Nephron (organoid): ENCODE results near the gene MMP25.

ENCODE experiments used
- H3K27ac Mint-ChIP-seq, 3 experiments: 2 replicates each; pipeline ENCODE4 v1.8.0; 2020; ENCODE audit warnings: mixed read lengths in 3 of 3, mild to moderate bottlenecking in 2 of 3, moderate library complexity in 1 of 3
- H3K27me3 Mint-ChIP-seq: 2 replicates; pipeline ENCODE4 v1.8.0; 2021; ENCODE audit warnings: low read depth, mild to moderate bottlenecking, moderate library complexity, mixed read lengths
- H3K36me3 Mint-ChIP-seq: 2 replicates; pipeline ENCODE4 v1.8.0; 2020; ENCODE audit warnings: low read depth, mixed read lengths
- H3K4me1 Mint-ChIP-seq: 2 replicates; pipeline ENCODE4 v1.8.0; 2020; ENCODE audit warnings: mixed read lengths
- H3K4me3 Mint-ChIP-seq, 3 experiments: 2 replicates each; pipeline ENCODE4 v1.8.0; 2020; ENCODE audit warnings: mild to moderate bottlenecking in 3 of 3, mixed read lengths in 3 of 3, moderate library complexity in 2 of 3
- H3K9me3 Mint-ChIP-seq: 2 replicates; pipeline ENCODE4 v1.8.0; 2020; ENCODE audit warnings: mixed read lengths
- CTCF ChIP-seq, 3 experiments: fragments of 200-600 bp; sonication (generic); IDR thresholded peaks; one replicate each; pipeline ENCODE4 v1.5.0; 2021; ENCODE audit warnings: antibody characterized with exemption in 3 of 3; ENCODE audit not compliant: unreplicated experiment in 3 of 3

Gene MMP25

GRCh38 chr16:3091551-3091950, 45.2 kb downstream of the MMP25 start:
- H3K9me3 Mint-ChIP-seq = no peaks in the 10 kb centered on the region
- no peak overlapping the region for H3K27ac Mint-ChIP-seq
- peaks cover 19% of the 10 kb centered on the region for H3K4me1 Mint-ChIP-seq

GRCh38 chr16:3092501-3092941, 46.2 kb downstream of the MMP25 start:
- peak overlapping the region in 1 of 3 experiments; percentile 35 for H3K4me3 Mint-ChIP-seq
- H3K4me1 Mint-ChIP-seq = peaks cover 19% of the 10 kb centered on the region
- H3K9me3 Mint-ChIP-seq = no peaks in the 10 kb centered on the region
- H3K27ac Mint-ChIP-seq = no peak overlapping the region
- no peak for TF ChIP-seq CTCF (IDR thresholded peaks at IDR 0.05; ENCODE audit: unreplicated experiment in 3 of 3)
- H3K27me3 Mint-ChIP-seq = peaks cover 12% of the 10 kb centered on the region
- no peaks in the 10 kb centered on the region for H3K36me3 Mint-ChIP-seq

More at GRCh38 chr16:3091551-3091950, 45.2 kb downstream of the MMP25 start:
- no peak for TF ChIP-seq CTCF (IDR thresholded peaks at IDR 0.05; ENCODE audit: unreplicated experiment in 3 of 3)
- Mint-ChIP-seq H3K36me3 (no peaks in the 10 kb centered on the region), H3K4me3 (no peak overlapping the region), H3K27me3 (peaks cover 6% of the 10 kb centered on the region)

- no peak overlapping the region for H3K27ac Mint-ChIP-seq
- peaks cover 13% of the 10 kb centered on the region for H3K4me1 Mint-ChIP-seq
- H3K4me3 Mint-ChIP-seq = no peak overlapping the region
- no peak for TF ChIP-seq CTCF (IDR thresholded peaks at IDR 0.05; ENCODE audit: unreplicated experiment in 3 of 3)
- H3K27me3 Mint-ChIP-seq = peaks cover 30% of the 10 kb centered on the region
- no peaks in the 10 kb centered on the region for H3K36me3 Mint-ChIP-seq
- no peaks in the 10 kb centered on the region for H3K9me3 Mint-ChIP-seq
Observed at GRCh38 chr16:3094289-3095027, 48.1 kb downstream of the MMP25 start.

DNA sequence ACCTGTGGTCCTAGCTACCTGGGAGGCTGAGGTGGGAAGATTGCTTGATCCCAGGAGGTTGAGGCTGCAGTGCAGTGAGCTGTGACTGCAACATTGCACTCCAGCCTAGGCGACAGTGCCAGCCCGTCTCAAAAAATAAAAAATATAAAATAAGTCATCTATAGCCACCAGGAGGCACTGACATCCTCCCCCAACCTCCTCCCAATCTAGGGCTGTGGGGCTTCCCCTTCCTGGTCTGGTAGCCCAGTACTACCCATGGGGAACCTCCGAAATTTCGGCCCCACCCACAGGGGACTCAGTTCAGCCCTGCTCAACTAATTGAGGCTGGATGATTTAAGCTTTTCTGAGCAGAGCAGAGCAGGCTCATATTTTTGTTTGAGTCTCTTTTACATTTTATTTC, 49.5 kb downstream of the MMP25 start:
- Mint-ChIP-seq H3K27me3 (peaks cover 35% of the 10 kb centered on the region), H3K9me3 (no peaks in the 10 kb centered on the region), H3K4me1 (peaks cover 18% of the 10 kb centered on the region), H3K27ac (no peak overlapping the region), H3K4me3 (no peak overlapping the region), H3K36me3 (no peaks in the 10 kb centered on the region)
- peak in 1 of 3 experiments; percentile 12 for TF ChIP-seq CTCF (IDR thresholded peaks at IDR 0.05; ENCODE audit: unreplicated experiment in 3 of 3)

DNA sequence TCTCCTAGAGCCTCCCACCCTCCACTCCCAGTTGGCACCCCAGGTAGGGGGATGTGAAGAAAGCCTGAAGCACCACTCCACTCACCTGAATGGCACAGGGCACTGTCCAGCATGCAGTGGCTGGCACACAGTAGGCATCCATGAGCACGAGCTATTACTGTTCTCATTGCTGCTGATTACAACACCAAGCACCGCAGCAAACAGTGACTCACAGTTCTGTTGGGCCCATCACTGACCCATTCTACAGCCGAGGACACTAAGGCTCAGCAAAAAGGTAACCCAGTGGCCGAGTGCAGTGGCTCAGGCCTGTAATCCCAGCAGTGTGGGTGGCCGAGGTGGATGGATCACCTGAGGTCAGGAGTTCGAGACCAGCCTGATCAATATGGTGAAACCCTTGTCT, 50.0 kb downstream of the MMP25 start:
- no peak overlapping the region for H3K4me3 Mint-ChIP-seq
- peaks cover 22% of the 10 kb centered on the region for H3K4me1 Mint-ChIP-seq
- H3K36me3 Mint-ChIP-seq = no peaks in the 10 kb centered on the region
- H3K27ac Mint-ChIP-seq = no peak overlapping the region
- peaks cover 35% of the 10 kb centered on the region for H3K27me3 Mint-ChIP-seq
- no peak for TF ChIP-seq CTCF (IDR thresholded peaks at IDR 0.05; ENCODE audit: unreplicated experiment in 3 of 3)
- H3K9me3 Mint-ChIP-seq = no peaks in the 10 kb centered on the region

DNA sequence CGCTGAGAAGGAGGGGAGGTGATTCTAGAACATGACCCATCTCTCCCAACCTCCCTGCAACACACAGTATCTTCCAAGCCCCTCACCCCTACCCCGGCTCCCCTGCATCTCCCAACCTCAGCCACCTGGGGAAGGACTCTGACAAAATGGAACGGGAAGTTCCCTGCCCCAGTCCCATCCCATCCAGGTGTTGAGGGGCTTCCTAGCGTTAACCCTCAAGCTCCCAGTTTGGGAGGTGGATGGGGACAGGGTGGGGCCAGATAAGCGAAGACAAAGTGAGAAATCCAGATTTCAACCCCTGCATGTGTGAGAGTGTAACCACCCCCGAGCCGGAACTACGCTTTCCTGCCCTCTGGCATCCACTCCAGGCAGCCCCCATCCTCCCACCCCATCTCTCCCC, 50.9 kb downstream of the MMP25 start:
- peaks cover 27% of the 10 kb centered on the region for H3K4me1 Mint-ChIP-seq
- H3K4me3 Mint-ChIP-seq = no peak overlapping the region
- no peaks in the 10 kb centered on the region for H3K9me3 Mint-ChIP-seq
- no peak for TF ChIP-seq CTCF (IDR thresholded peaks at IDR 0.05; ENCODE audit: unreplicated experiment in 3 of 3)
- peaks cover 29% of the 10 kb centered on the region for H3K27me3 Mint-ChIP-seq
- no peaks in the 10 kb centered on the region for H3K36me3 Mint-ChIP-seq
- H3K27ac Mint-ChIP-seq = no peak overlapping the region
